Measurements from ENCODE around the gene SYNE2.

GRCh38 chr14:64081174-64081746 is 228.5 kb downstream of the SYNE2 start:
- TF ChIP-seq CTCF (IDR thresholded peaks at IDR 0.05) (no peak), POLR2A (IDR thresholded peaks at IDR 0.05) (no peak)
